Glomerular endothelial cell (primary cell): ENCODE measurements around the gene OR10G7. TPM values are rescaled to one million over a fixed set of nuclear protein-coding genes. Genes with fewer than 3 reads are reported as not detected.

Experiments
- DNase-seq: peaks from one replicate; pipeline ENCODE4 v3.0.0-alpha.2; 2011; ENCODE audit warnings: low read depth, low spot score; ENCODE audit errors: extremely low read depth
- total RNA-seq: library from RNA; depleted of rRNA; stranded (reverse); fragments of >200 nt; gene quantifications from 2 replicates; pipeline ENCODE4 v1.2.3, GENCODE V29; 2015

Gene OR10G7, protein sequence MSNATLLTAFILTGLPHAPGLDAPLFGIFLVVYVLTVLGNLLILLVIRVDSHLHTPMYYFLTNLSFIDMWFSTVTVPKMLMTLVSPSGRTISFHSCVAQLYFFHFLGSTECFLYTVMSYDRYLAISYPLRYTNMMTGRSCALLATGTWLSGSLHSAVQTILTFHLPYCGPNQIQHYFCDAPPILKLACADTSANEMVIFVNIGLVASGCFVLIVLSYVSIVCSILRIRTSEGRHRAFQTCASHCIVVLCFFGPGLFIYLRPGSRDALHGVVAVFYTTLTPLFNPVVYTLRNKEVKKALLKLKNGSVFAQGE
- total RNA-seq = not detected in 2 replicates

DNA sequence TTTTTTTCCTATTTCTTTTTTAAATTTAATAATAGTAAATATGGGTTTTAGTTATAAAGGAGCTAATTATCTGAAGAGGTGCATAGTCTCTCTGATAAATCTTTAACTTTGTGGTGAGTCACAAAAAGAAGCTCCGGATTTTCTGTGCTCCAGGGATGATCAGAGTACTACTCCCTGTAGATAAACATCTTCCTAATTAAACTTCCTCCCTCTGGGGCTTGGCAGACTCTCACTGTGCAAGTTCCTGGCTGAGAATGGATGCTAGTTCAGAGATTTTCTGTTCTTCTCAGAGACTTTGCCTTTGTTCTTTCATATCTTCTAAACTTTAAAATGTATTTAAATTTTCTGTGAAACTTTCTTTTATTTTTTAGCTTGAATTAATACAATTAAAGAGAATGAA, at the start of gene OR10G7:
TSS of gene OR10G7 (minus strand) at position 72 of the 400 bp plus-strand sequence. CDS start 2,324 bp downstream, outside the sequence.
- no peak for DNase-seq

DNA sequence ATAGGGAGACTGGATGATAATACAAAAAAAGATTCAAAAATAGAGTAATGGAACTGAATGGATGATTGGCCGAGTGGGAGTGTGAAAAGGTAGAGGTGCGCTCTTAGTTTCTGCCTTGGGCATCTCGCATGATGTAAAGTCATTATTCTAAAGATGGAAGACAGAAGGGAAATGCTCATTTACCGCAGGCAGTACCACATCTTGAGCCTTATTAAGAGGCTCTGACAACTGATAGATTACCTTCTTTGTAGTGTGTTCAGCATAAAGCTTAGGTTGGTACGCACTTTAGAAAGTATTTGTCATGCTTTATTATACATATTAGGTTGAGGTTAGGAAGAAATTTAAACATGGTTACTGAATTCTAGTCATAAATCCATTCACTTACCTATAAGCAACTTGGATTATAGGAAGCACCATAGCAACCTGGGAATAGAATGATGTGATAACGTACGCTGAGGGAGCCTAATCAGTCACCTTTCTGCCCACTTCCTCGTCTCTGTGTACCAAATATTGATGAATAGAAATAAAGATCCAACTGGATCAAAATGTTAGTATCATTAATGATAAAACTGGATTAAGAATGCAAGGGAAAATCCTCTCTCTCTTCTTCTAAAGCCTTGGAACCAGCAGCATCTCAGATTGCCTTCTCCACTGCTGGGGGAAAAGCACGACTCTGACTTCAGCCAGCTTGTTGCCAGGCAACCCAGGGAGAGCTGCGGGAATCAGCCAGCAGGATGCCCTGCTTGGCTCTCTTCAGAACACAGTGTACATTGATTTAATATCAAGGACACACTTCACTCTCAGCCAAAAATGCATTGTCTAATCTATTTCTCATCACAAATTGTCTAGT, 45.1 kb upstream of the OR10G7 start:
- DNase-seq = no peak

DNA sequence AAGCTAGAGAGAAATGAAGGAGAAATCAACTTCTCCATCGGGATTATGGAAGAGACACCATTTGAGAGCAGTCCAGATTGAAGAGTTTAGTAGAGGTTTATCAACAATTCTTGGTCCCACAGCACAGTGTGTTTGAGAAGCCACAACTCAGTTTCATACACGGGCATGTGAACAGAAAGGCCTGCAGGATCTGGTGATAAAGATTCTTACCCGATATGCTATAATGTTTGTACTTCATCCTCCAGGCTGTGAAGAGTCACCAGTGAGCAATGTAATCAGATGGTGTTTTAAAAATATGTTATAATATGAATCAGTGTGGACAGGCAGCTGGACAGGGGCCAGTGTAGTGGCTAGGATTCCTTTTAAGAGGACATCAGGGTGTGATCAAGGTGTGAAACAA, 44.5 kb upstream of the OR10G7 start:
- no peak for DNase-seq

DNA sequence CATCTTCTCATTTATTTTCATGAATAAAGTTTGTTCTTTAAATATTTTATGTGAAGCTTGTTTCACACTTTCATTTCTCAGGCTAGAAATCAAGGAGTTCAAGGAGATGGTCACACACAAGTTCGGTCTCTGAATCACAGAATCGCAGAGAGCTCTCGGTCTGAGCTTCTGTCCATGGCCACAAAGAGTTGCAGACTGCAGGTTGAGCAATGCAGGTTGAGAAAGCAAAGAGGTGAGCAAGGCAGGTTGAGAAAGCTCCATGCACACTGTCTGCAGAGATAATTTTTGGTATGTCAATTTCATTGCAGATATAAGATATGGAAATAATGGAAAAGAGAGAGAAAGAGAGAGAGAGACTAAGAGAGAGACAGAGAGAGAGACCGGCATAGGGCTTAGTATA, 41.2 kb upstream of the OR10G7 start:
- DNase-seq = no peak

DNA sequence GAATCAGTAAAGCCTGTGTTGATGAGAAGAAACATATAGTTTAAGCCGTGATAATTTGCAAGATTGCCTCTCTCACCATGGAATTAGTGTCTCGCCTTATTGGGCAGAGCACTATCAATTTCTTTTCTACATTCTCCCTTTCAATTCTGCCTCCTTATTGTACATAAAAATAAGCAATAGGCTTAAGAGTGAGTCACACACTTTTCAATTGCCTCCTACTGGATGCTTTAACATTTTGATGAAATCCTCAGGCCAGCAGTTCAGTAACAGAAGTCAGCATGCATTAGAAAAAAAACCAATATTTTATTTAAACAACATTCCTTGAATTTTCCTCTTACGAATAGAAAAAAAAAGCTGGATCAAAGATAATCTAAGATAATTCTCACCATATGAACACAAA, 40.4 kb upstream of the OR10G7 start:
- no peak for DNase-seq

DNA sequence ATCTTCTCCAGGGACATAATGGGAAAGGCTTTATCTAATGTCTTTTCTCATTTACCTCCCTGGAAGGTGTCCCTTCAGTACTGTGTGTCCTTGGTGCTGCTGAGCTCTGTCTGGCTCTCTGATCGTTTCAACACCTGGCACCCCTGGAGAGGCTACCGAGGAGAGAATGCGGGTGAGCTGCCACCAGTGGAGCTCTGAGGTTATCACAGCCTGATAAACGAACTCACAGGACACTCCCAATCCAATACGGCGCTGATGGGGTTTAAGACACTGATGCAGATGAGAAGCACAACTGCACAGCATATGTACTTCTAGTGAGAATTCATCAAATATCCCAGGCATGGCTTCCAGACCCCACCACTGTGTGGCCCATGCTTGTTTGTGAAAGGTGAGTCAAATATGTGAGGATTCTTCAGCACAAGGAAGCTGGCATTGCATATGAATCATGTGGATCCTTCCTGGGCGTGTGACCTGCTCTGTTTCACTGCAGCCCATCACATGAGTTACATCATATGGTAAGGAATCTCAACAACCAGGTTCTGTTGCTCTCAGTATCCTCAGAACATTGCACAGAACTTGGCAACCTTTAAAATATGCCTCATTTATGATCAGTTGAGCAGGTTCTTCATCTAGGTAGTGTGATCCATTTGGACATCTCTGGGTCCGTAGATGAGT, 39.3 kb upstream of the OR10G7 start:
- no peak for DNase-seq

DNA sequence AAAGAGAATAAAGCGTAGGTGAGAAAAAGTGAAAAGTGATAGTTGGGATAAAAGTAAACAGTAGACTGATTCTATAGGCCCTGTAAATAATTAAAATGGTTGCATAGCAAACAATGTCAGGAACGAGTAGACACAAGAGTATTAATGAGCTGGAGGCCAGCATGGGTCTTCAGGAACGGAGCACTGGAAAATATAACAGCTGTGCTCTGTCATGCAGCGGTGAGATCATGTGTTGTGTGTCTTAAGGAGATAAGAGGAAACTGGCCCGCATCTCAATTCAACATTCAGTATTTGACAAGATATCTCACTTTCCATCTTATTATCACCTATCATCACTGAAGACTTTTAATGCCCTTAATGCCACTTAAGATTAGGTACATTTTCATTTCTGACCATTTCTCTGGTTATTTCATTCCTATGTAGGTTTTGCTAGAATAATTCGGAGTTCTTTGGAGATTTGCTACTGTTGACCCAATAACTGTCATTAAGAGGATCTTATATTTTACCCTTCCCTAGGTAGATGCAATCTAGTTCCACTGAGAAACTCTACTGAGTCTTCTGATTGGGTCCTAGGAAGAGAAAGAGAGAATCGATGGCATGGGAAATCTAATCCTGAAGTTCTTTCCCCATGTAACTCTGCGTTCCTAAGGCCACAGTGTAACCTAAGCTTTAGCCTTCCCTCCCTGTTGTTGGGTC, 38.7 kb upstream of the OR10G7 start:
- no peak for DNase-seq

DNA sequence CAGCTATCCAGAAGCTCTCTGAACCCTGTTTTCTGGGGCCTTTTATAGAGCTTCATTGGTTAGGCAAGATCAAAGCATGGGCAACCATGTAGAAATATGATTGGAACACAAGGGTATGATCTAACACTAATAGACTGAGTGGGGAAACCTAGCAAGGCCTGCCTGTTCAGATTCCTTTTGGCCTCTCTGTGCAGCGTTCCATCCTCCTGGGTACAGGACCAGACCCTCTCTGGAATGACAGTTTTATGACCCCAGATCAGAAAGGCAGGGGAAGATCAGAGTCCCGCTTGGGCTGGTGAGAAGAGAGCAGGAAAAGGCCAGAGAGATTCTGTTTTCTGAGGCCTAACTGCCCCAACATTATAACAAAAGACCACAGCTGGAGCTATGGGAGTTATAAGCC, 37.5 kb upstream of the OR10G7 start:
- DNase-seq = no peak

DNA sequence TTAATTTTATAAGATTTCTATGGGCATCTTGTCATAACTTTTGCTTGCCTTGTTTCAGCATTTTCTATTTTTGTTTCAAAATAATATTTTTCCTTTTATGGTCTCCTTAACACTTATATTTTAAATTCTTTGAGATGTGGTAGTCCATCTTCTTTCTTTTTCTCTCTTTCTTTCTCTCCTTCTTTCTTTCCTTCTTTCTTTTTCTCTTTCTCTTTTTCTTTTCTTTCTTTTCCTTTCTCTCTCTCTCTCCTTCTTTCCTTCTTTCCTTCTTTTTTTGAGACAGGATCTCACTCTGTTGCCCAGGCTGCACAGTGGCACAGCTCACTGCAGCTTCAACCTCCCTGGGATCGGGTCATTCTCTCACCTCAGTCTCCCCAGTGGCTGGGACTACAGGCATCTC, 36.1 kb upstream of the OR10G7 start:
- no peak for DNase-seq

DNA sequence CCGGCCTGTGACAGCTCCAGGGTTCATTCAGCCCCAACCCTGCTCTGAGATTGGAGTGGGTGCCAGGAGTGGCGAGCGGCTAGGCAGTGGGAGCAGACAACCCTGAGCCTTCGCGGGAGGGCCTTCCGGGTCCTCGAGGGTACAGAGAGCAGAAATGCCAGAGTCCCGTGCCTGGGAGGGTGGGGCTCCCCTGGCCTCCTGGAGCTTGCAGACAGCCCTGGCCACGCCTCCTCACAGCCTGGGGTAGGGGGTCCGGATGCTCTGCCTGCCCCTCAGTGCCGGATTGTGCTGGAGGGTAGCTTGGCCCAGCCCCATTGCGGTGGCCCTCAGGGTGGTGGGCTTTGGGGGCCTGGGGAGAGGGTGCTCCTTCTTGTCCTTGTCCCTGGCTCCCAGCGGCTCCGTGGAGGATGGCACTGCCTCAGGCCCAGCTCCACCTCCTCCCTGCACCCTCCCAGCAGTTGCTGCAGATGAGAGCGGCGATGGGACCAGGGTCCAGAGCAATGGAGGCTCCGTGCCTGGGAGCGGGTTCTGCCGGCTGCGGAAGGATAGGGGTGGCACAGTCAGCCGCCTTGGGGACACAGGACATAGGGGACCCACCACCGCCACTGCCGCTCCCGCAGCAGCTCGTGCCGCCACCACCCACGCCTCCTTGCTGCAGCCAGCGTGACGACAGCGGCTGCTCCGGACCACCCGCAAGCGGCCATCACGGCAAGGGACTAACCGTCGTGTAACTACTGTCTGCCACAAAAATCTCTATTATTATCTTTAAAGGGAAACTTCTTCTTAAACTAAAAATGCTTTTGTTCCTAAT, 34.9 kb upstream of the OR10G7 start:
- no peak for DNase-seq

DNA sequence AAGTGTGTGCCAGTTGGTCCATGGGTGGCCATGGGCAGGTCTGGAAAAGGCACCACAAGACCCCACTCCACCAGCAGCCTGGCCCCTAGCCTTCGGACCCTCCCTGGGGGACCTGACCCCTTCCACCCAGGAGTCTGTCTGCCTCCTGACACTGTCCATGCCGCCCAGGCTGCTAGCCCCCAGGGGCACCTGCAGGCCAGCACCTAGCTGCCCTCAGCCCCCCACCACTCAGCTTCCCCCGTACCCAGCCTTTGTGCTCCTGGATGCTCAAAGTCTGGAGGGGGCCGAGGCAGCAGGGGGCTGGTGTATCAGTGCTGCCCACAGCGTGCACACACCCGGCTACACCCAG, 34.3 kb upstream of the OR10G7 start:
- DNase-seq = no peak

DNA sequence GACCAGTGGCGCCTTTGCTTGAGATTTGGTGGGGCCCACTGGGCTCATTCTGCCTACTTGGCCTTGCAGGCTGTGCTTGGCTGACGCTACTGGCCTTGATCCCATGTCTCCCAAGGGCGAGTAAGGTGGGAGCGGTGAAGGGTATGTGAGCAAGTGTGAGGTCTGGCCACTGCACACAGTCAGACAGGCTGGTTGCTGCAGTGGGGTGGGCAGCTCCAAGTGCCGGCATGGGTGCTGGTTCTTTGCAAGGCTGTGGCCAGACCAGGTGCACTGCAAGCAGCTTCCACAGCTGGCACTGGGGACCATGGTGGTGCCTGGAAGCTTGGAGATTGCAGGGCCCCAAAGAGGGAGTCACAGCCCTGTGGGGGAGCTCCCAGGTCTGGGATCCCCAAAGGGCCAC, 33.4 kb upstream of the OR10G7 start:
- DNase-seq = no peak

DNA sequence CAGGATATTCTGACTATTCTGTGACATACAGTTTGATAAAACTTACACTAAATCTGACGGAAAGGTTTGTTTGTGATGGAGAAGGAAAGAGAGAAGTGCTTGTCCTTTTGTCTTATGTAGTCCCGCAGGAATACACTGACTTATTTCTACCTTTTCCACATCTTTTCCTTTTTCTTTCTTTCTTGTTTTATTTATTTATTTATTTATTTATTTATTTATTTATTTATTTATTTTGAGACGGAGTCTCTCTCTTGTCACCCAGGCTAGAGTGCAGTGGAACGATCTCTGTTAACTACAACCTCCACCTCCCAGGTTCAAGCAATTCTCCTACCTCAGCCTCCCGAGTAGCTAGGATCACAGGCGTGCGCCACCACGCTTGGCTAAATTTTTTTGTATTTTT, 31.0 kb upstream of the OR10G7 start:
- no peak for DNase-seq

DNA sequence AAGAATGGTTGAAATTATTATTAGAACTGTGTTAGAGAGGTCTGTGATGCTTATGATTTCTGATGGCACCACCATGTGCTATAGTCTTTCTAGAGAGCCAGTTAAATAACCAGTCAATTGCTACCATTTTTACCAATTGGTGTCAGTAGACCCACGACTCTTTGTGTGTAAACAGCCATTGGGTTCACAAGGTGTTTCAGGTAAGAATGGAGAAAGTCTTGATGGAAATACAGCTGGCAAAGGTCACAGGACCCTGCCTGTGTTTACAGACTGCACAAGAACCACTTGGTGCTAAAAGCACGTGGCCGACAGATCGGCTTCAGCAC, 30.5 kb upstream of the OR10G7 start:
- no peak for DNase-seq

DNA sequence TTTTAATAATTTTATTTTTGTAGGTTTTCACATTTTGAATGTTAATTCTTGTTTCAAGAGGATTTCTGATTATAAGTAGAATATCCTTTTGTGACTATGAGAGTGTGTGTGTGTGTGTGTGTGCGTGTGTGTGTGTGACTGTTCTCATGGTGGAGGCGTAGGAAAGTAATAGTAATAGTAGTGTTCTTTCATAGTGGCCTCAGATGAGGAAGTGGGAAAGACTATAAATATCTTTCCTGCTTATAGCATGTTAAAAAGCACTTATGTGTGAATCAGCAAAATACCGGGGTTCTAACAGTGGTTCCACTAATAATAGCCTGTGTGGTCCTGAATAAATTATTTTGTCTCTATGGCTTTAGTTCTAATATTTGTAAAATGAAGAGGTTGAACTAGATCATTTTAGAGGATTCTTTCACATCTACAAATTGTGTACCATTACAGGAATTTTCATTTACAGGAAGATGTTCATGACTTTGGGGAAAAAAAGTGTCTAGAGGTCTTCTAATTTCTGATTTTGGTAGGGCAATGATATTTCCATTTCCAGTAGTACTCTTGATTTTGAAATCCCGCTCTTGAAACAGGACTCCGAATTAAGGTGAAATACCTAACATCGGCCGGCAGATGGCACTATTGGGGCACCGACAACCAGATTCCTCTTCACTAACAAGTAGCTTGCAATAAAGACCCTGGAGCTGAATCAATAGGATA, 29.9 kb upstream of the OR10G7 start:
- DNase-seq = peak; percentile 45

DNA sequence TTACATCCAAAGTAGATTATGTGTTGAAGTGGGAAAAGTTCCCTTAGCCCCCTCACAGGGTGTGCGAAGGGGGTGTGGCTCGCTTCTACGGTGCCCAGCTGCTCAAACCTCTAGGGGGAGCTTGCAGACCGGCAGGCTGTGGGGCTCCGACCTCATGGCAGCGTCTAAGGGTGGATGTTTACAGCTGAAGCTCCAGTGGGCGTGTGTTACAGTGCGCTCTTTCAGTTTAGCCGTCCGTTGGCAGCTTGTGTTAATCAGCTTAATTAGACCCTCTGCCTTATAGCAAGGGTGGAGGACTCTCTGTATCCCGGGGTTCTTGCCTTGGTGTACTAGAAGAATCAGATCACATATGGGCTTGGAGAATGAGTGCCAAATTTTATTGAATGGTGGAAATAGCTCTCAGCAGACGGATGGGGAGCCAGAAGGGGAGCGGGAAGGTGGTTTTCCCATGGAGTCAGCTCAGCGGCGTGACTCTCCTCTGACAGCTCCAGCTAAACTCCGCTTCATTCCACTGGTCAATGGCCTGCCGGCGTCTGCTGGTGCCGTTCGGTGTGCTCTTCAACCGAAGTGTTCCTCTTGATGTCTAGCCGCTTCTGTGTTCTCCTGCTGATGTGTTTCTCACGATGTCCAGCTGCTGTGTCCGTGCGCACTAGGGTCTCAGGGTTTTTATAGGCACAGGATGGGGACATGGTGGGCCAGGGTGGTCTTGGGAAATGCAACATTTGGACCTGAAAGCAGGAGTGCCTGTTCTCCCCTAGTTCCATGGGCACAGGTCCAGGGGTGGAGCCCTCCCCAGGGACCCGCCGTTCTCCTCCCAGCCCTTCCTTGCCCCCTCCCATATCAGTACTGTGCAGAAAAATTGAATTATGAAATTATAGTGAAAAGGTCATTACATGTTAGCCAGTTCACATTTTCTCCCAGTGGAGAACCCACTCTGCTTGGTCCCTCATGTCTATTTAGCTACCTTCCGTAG, 28.6 kb upstream of the OR10G7 start:
- DNase-seq = peak; percentile 22

DNA sequence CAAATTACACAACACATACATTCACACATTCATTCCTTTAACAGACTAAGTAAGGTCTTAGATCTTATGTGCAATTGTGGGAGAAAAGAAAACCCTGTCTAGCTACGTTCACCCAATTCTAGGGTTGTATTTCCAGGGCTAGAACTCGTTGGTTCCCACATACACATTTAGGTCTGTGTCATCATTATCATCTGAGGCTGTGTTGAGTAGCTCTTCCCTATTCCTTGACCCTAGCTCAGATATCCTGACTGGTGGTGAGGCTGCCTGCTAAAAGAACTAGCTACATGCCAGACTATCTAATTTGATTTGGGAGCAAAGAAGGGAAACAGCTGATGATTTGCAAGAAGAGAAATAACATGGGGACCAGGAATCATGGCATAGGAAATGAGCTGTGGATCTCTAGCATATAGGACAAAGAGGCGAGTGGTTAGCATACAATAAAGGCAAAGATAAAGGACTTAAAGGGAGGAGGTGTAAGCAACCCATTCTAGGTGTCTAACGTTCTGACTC, 27.5 kb upstream of the OR10G7 start:
- no peak for DNase-seq

DNA sequence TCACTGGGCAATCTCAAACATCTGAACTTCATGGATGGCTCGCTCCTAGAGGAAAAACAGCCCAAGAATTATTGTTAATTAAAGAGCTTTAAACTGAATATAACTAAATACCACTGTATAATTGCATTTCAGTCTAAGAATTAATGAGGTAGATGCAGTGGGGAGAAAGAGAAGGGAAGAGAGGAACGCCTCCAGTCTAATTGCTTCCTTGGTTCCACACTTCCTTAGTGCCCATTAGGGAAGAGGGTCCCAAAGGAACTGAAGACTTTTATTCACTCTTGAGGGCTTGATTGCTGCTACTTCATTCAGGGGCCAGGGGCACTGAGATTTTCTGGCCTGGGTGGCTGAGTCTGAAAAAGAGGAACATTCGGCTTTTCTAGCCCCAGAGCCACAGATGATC, 11.8 kb upstream of the OR10G7 start:
- no peak for DNase-seq
